GM19025 (cell line): ENCODE data around the gene CPVL.

Experiments used
- ATAC-seq: cut with Tn5 transposase; IDR thresholded peaks from one replicate; pipeline ENCODE4 v1.9.1; 2021; ENCODE audit warnings: mild to moderate bottlenecking, low read depth, moderate library complexity; ENCODE audit not compliant: unreplicated experiment

The CPVL gene

GRCh38 chr7:28954946-28955345, 191.4 kb downstream of the CPVL start:
- no peak for ATAC-seq

- ATAC-seq: no peak
These were observed 191.9 kb downstream of the CPVL start for GRCh38 chr7:28954471-28954870.

GRCh38 chr7:28953633-28954032, 192.7 kb downstream of the CPVL start:
- no peak for ATAC-seq
